Activated CD8-positive, alpha-beta T cell treated with anti-CD3 and anti-CD28 coated beads for 36 hours (primary cell): Measurements from ENCODE around the gene CPSF4. TPM values are rescaled to one million over a fixed set of nuclear protein-coding genes. Genes with fewer than 3 reads are reported as not detected.
A peak's percentile ranks its signal among the peaks of the same experiment; 100 is the strongest.

Experiments used
- ATAC-seq: fragments of 200-7000 bp; cut with Tn5 transposase; one replicate; pipeline ENCODE4 v1.10.0; 2021; ENCODE audit warnings: mild to moderate bottlenecking, moderate library complexity
- CTCF ChIA-PET: fragments of 350-600 bp; sonication (Branson Sonifier 250); formaldehyde crosslinking; loops from one replicate; lab custom pipeline; 2021; ENCODE audit warnings: antibody characterized with exemption; lab: Charles Lee
- POLR2A ChIA-PET: fragments of 350-600 bp; sonication (Branson Sonifier 250); formaldehyde crosslinking; loops from one replicate; lab custom pipeline; 2021; ENCODE audit warnings: antibody characterized with exemption; lab: Charles Lee
- DNase-seq: peaks from one replicate; pipeline ENCODE4 v3.0.0-alpha.2; 2020
- H3K27ac Mint-ChIP-seq: one replicate; pipeline ENCODE4 v1.8.0; 2021; ENCODE audit warnings: mild to moderate bottlenecking, mixed read lengths
- H3K27me3 Mint-ChIP-seq: one replicate; pipeline ENCODE4 v1.8.0; 2021; ENCODE audit warnings: mixed read lengths
- H3K36me3 Mint-ChIP-seq: one replicate; pipeline ENCODE4 v1.8.0; 2021; ENCODE audit warnings: low read depth, mixed read lengths
- H3K4me1 Mint-ChIP-seq: one replicate; pipeline ENCODE4 v1.8.0; 2021; ENCODE audit warnings: low read depth, mixed read lengths
- H3K4me3 Mint-ChIP-seq: one replicate; pipeline ENCODE4 v1.8.0; 2021; ENCODE audit warnings: mild to moderate bottlenecking, moderate library complexity, mixed read lengths
- H3K9me3 Mint-ChIP-seq: one replicate; pipeline ENCODE4 v1.8.0; 2021; ENCODE audit warnings: mixed read lengths
- intact Hi-C: fragments of 100-400 bp; cut with micrococcal nuclease; formaldehyde crosslinking; loops from one replicate; pipeline ENCODE4 v1.10.0; 2022
- total RNA-seq, 2 experiments: library from RNA; stranded (reverse); gene quantifications; one replicate each; pipeline ENCODE4 v1.2.3, GENCODE V29; 2021
- TF ChIP-seq, protein P1 (sequence below): fragments of 200-600 bp; IDR thresholded peaks from one replicate; pipeline ENCODE4 v1.8.0; 2022; ENCODE audit warnings: antibody characterized with exemption, mild to moderate bottlenecking

The CPSF4 gene
- total RNA-seq, 2 experiments from 2014 or later, result 62.3 to 64.6 TPM

DNA sequence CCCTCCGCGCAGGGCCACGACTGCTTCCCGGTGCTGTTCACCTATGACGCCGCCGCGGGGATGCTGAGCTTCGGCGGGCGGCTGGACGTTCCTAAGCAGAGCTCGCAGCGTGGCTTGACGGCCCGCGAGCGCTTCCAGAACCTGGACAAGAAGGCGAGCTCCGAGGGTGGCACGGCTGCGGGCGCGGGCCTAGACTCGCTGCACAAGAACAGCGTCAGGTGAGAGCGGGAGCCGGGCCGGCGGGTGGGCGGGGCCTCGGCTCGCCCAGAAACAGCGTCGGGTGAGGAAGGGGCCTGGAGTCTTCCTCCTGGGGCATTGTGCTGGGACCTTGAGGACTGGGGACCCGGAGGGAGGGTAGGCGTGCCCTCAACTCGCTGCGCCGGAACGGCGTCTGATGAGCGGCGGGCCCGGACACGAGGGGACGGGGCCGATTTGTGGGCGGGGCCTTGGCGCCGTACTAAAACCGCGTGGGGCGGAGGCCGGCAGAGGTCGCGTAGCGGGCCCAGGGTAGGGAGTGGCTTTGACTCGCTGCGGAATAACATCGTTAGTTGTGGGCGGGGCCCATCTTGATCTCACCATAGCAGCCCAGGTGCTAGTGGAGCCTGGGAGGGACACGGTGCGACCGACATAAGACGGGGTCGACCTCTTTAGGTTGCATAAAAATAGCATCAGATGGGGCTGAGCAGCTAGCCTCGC lies 45.9 kb upstream of the CPSF4 start:
- ATAC-seq (peak; percentile 94), DNase-seq (peak; percentile 91)
- TF ChIP-seq, protein P1, sequence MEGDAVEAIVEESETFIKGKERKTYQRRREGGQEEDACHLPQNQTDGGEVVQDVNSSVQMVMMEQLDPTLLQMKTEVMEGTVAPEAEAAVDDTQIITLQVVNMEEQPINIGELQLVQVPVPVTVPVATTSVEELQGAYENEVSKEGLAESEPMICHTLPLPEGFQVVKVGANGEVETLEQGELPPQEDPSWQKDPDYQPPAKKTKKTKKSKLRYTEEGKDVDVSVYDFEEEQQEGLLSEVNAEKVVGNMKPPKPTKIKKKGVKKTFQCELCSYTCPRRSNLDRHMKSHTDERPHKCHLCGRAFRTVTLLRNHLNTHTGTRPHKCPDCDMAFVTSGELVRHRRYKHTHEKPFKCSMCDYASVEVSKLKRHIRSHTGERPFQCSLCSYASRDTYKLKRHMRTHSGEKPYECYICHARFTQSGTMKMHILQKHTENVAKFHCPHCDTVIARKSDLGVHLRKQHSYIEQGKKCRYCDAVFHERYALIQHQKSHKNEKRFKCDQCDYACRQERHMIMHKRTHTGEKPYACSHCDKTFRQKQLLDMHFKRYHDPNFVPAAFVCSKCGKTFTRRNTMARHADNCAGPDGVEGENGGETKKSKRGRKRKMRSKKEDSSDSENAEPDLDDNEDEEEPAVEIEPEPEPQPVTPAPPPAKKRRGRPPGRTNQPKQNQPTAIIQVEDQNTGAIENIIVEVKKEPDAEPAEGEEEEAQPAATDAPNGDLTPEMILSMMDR, result no peak
- H3K27ac Mint-ChIP-seq, result peak overlapping the region; percentile 87
- H3K4me3 Mint-ChIP-seq, result peak overlapping the region; percentile 58
- ChIA-PET CTCF (interaction anchor here (1.0 to 2.3 kb wide), 5 partner anchors 12 to 28 kb away, joined by 3 to 9 read pairs (median 4); partner anchors contain the start of genes BUD31 and PDAP1), POLR2A (interaction anchor here (1.1 to 3.6 kb wide), 8 partner anchors 8 to 81 kb away, joined by 3 to 50 read pairs (median 10); partner anchors contain the start of genes BUD31 and PDAP1)
- intact Hi-C loops, result no loop called here
- peaks cover 52% of the 10 kb centered on the region for H3K36me3 Mint-ChIP-seq
- peaks cover 20% of the 10 kb centered on the region for H3K4me1 Mint-ChIP-seq
- no peaks in the 10 kb centered on the region for H3K9me3 Mint-ChIP-seq
- no peaks in the 10 kb centered on the region for H3K27me3 Mint-ChIP-seq

GRCh38 chr7:99393355-99394187 lies 45.2 kb upstream of the CPSF4 start:
- intact Hi-C loops, result no loop called here
- Mint-ChIP-seq H3K9me3 (no peaks in the 10 kb centered on the region), H3K36me3 (peaks cover 51% of the 10 kb centered on the region), H3K27ac (peak overlapping the region; percentile 87), H3K4me3 (peak overlapping the region; percentile 58), H3K27me3 (no peaks in the 10 kb centered on the region), H3K4me1 (peaks cover 21% of the 10 kb centered on the region)
- ChIA-PET POLR2A (interaction anchor here (0.7 to 3.6 kb wide), 12 partner anchors 8 to 80 kb away, joined by 3 to 50 read pairs (median 3); partner anchors contain the start of genes BUD31 and PDAP1), CTCF (interaction anchor here (1.0 to 2.3 kb wide), 5 partner anchors 12 to 28 kb away, joined by 3 to 9 read pairs (median 4); partner anchors contain the start of genes BUD31 and PDAP1)
- no peak for ATAC-seq
- no peak for DNase-seq
- TF ChIP-seq, protein P1, result no peak

GRCh38 chr7:99394188-99394502 lies 44.6 kb upstream of the CPSF4 start:
- no peaks in the 10 kb centered on the region for H3K27me3 Mint-ChIP-seq
- H3K27ac Mint-ChIP-seq, result peak overlapping the region; percentile 16
- POLR2A ChIA-PET, result interaction anchor here (0.7 to 3.6 kb wide), 10 partner anchors 8 to 46 kb away, joined by 3 to 50 read pairs (median 4); partner anchors contain the start of genes BUD31 and PDAP1
- intact Hi-C loops, result no loop called here
- H3K4me1 Mint-ChIP-seq, result peaks cover 25% of the 10 kb centered on the region
- no peak overlapping the region for H3K4me3 Mint-ChIP-seq
- H3K36me3 Mint-ChIP-seq, result peaks cover 55% of the 10 kb centered on the region
- CTCF ChIA-PET, result interaction anchor here (1.3 to 1.8 kb wide), 3 partner anchors 11 to 15 kb away, joined by 3 to 4 read pairs (median 4); partner anchors contain the start of genes BUD31 and PDAP1
- TF ChIP-seq, protein P1, result no peak
- ATAC-seq, result no peak
- no peaks in the 10 kb centered on the region for H3K9me3 Mint-ChIP-seq
- no peak for DNase-seq

DNA sequence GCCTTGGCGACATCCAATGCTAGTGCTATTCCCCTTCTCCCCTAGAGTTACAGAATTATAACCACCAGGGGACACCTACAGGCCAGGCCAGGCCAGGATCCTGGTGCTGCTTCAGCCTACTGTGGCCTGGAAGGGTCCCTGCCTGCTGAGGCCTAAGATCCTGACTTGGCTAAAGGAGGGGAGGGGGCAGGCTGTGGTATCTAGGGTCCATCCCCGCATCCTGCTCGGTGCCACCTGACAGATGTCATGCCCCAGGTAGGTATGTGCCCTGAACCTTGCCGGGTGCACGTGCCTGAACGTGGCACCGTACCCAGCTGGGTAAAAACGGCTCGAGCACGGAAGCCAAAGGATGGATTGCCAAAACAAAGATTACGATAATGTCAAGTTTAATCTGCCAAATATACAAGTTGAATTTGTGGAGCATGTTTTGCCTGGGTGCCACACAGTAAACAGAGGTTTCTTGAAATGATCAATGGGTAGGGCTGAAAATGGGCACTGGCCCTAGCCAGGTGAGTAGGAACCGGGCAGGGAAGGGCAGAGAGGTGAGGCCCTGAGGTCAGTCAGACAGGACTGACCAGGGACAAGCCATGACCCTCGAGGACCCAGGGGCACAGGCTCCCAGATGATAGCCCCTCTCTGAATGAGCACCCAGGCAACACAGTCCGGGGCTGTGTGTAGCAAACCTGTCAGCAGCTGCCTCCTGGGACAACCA lies 43.0 kb upstream of the CPSF4 start:
- Mint-ChIP-seq H3K27ac (peak overlapping the region; percentile 45), H3K4me1 (peaks cover 25% of the 10 kb centered on the region), H3K4me3 (no peak overlapping the region), H3K27me3 (no peaks in the 10 kb centered on the region), H3K9me3 (no peaks in the 10 kb centered on the region), H3K36me3 (peaks cover 58% of the 10 kb centered on the region)
- no peak for DNase-seq
- intact Hi-C loops, result no loop called here
- ChIA-PET CTCF (interaction anchor here (1.5 kb wide), 1 partner anchor 9 kb away, joined by 4 read pairs; no protein-coding TSS in a partner anchor), POLR2A (interaction anchor here (1.1 to 5.1 kb wide), 3 partner anchors 10 to 14 kb away, joined by 3 to 58 read pairs (median 4); partner anchors contain the start of genes BUD31 and PDAP1)
- ATAC-seq, result no peak
- TF ChIP-seq, protein P1, result no peak
